Panc1 (cell line): ENCODE results near the gene MTMR2.

Experiments used
- POLR2AphosphoS5 ChIP-seq: IDR thresholded peaks from 2 replicates; pipeline ENCODE4 v1.6.1; 2012; ENCODE audit warnings: mild to moderate bottlenecking, low read depth, low read length, moderate library complexity
- SIN3A ChIP-seq: IDR thresholded peaks from 2 replicates; pipeline ENCODE4 v1.6.1; 2012; ENCODE audit warnings: low read depth, mild to moderate bottlenecking, low read length, moderate library complexity, borderline replicate concordance; ENCODE audit not compliant: insufficient read depth
- TCF7L2 ChIP-seq: IDR thresholded peaks from 2 replicates; pipeline ENCODE4 v1.6.1; 2011; ENCODE audit warnings: mild to moderate bottlenecking, low read depth, low read length, inconsistent platforms
- TF ChIP-seq, protein P1 (sequence below): fragments of 450-650 bp; IDR thresholded peaks from 2 replicates; pipeline ENCODE4 v1.5.1; 2017; ENCODE audit warnings: mild to moderate bottlenecking
- TF ChIP-seq, protein P2 (sequence below), 2 experiments: IDR thresholded peaks; 2 replicates each; pipeline ENCODE4 v1.6.1; 2011 to 2012; ENCODE audit warnings: low read depth in 2 of 2, control low read depth in 1 of 2, low read length in 1 of 2, mild to moderate bottlenecking in 1 of 2, moderate library complexity in 1 of 2; ENCODE audit not compliant: insufficient read depth in 1 of 2

DNA sequence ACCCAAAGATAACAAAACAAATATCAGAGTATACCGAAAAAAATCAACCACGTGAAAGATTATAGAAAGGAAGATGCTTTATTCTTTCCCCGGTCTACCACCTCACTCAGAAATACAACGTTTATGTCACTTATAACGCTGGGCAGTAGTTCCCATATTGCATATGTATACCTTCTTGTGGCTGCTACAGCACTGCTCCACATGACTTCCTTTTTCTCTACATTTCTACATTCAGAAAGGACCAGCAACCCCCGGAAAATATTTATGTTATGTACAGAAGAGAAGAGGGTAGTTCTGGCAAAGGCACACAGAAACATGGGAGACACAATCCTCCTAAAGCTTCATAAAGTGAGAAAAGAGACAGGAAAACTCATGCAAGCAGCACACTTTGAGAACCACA is 56.8 kb downstream of the MTMR2 start:
- TF ChIP-seq, protein P1, sequence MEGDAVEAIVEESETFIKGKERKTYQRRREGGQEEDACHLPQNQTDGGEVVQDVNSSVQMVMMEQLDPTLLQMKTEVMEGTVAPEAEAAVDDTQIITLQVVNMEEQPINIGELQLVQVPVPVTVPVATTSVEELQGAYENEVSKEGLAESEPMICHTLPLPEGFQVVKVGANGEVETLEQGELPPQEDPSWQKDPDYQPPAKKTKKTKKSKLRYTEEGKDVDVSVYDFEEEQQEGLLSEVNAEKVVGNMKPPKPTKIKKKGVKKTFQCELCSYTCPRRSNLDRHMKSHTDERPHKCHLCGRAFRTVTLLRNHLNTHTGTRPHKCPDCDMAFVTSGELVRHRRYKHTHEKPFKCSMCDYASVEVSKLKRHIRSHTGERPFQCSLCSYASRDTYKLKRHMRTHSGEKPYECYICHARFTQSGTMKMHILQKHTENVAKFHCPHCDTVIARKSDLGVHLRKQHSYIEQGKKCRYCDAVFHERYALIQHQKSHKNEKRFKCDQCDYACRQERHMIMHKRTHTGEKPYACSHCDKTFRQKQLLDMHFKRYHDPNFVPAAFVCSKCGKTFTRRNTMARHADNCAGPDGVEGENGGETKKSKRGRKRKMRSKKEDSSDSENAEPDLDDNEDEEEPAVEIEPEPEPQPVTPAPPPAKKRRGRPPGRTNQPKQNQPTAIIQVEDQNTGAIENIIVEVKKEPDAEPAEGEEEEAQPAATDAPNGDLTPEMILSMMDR, result no peak
- TF ChIP-seq POLR2AphosphoS5, result no peak
- TF ChIP-seq, protein P2, sequence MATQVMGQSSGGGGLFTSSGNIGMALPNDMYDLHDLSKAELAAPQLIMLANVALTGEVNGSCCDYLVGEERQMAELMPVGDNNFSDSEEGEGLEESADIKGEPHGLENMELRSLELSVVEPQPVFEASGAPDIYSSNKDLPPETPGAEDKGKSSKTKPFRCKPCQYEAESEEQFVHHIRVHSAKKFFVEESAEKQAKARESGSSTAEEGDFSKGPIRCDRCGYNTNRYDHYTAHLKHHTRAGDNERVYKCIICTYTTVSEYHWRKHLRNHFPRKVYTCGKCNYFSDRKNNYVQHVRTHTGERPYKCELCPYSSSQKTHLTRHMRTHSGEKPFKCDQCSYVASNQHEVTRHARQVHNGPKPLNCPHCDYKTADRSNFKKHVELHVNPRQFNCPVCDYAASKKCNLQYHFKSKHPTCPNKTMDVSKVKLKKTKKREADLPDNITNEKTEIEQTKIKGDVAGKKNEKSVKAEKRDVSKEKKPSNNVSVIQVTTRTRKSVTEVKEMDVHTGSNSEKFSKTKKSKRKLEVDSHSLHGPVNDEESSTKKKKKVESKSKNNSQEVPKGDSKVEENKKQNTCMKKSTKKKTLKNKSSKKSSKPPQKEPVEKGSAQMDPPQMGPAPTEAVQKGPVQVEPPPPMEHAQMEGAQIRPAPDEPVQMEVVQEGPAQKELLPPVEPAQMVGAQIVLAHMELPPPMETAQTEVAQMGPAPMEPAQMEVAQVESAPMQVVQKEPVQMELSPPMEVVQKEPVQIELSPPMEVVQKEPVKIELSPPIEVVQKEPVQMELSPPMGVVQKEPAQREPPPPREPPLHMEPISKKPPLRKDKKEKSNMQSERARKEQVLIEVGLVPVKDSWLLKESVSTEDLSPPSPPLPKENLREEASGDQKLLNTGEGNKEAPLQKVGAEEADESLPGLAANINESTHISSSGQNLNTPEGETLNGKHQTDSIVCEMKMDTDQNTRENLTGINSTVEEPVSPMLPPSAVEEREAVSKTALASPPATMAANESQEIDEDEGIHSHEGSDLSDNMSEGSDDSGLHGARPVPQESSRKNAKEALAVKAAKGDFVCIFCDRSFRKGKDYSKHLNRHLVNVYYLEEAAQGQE (IDR thresholded peaks at IDR 0.05; ENCODE audit: insufficient read depth in 1 of 2, low read depth in 2 of 2, low read length in 1 of 2), result no peak
- no peak for TF ChIP-seq SIN3A
- no peak for TF ChIP-seq TCF7L2
